B cell (primary cell): ENCODE measurements around the gene PRSS23. TPM values are rescaled to one million over a fixed set of nuclear protein-coding genes. Genes with fewer than 3 reads are reported as not detected.

Experiments
- ATAC-seq: fragments of 200-7000 bp; cut with Tn5 transposase; one replicate; pipeline ENCODE4 v1.10.0; 2021; ENCODE audit warnings: low read depth, mild to moderate bottlenecking, moderate number of reproducible peaks, moderate library complexity
- CTCF ChIA-PET: fragments of 350-600 bp; sonication (Branson Sonifier 250); formaldehyde crosslinking; loops from one replicate; lab custom pipeline; 2021; ENCODE audit warnings: antibody characterized with exemption, inconsistent platforms; lab: Charles Lee
- POLR2A ChIA-PET: fragments of 350-600 bp; sonication (Branson Sonifier 250); formaldehyde crosslinking; loops from one replicate; lab custom pipeline; 2021; ENCODE audit warnings: antibody characterized with exemption; lab: Charles Lee
- DNase-seq: peaks from one replicate; pipeline ENCODE4 v3.0.0; 2013
- H2AFZ ChIP-seq: 2 replicates; pipeline ENCODE4 v1.6.1; 2012; ENCODE audit warnings: mild to moderate bottlenecking, low read depth, low read length; ENCODE audit not compliant: insufficient read depth, poor library complexity, severe bottlenecking
- H3K27ac ChIP-seq, 2 donors: 1 replicate in 1 of 2; 2 replicates in 1 of 2; pipeline ENCODE4 v1.5.1; 2012 to 2013; ENCODE audit warnings: low read length in 2 of 2, mild to moderate bottlenecking in 2 of 2, moderate library complexity in 1 of 2
- H3K27me3 ChIP-seq, 4 experiments: fragments of 200-600 bp in 1 of 4; sonication (generic) in 1 of 4; replicated peaks in 1 of 4; 1 replicate in 2 of 4; 2 replicates in 2 of 4; pipeline versions ENCODE4 v1.6.1 to v1.7.0; 2013 to 2016; ENCODE audit warnings: low read length in 3 of 4, mild to moderate bottlenecking in 2 of 4, mixed read lengths in 1 of 4, moderate library complexity in 1 of 4; ENCODE audit not compliant: insufficient read depth in 4 of 4, control insufficient read depth in 3 of 4; ENCODE audit errors: control extremely low read depth in 1 of 4
- H3K36me3 ChIP-seq, 2 experiments: replicated peaks in 1 of 2; 1 replicate in 1 of 2; 2 replicates in 1 of 2; pipeline versions ENCODE4 v1.6.1 to v1.7.1; 2013; ENCODE audit warnings: low read length in 1 of 2; ENCODE audit not compliant: insufficient read depth in 2 of 2, control insufficient read depth in 1 of 2; ENCODE audit errors: control extremely low read depth in 1 of 2, extremely low read depth in 1 of 2
- H3K4me1 ChIP-seq, 2 donors: fragments of 200-600 bp in 1 of 2; sonication (generic) in 1 of 2; 1 replicate in 1 of 2; 2 replicates in 1 of 2; pipeline versions ENCODE4 v1.5.1 to v1.6.1; 2013 to 2017; ENCODE audit warnings: low read length in 2 of 2; ENCODE audit not compliant: control insufficient read depth in 2 of 2, insufficient read depth in 2 of 2
- H3K4me2 ChIP-seq: replicated peaks from 2 replicates; pipeline ENCODE3; 2012; ENCODE audit warnings: mild to moderate bottlenecking, low read depth, low read length; ENCODE audit not compliant: poor library complexity, severe bottlenecking
- H3K4me3 ChIP-seq, 5 experiments: fragments of 200-600 bp in 1 of 5; sonication (generic) in 1 of 5; 1 replicate in 3 of 5; 2 replicates in 2 of 5; pipeline versions ENCODE4 v1.5.1 to v1.7.0; 2011 to 2016; ENCODE audit warnings: low read length in 4 of 5, mild to moderate bottlenecking in 4 of 5, low read depth in 2 of 5, control low read depth in 1 of 5, moderate library complexity in 1 of 5; ENCODE audit not compliant: insufficient read depth in 1 of 5; ENCODE audit errors: control extremely low read depth in 1 of 5, extremely low read depth in 1 of 5
- H3K79me2 ChIP-seq: fragments of 200-600 bp; sonication (generic); one replicate; pipeline ENCODE4 v1.6.0; 2016; ENCODE audit warnings: low read length; ENCODE audit not compliant: control insufficient read depth, insufficient read depth
- H3K9ac ChIP-seq: fragments of 200-600 bp; sonication (generic); 2 replicates; pipeline ENCODE4 v1.6.1; 2017; ENCODE audit warnings: mild to moderate bottlenecking, low read length, moderate library complexity
- H3K9me3 ChIP-seq, 3 donors: one replicate each; pipeline versions ENCODE4 v1.6.1 to v1.7.1; 2013; ENCODE audit warnings: low read length in 2 of 3; ENCODE audit not compliant: control insufficient read depth in 2 of 3, insufficient read depth in 1 of 3; ENCODE audit errors: control extremely low read depth in 1 of 3
- H4K20me1 ChIP-seq: 2 replicates; pipeline ENCODE4 v1.6.0; 2012; ENCODE audit warnings: mild to moderate bottlenecking, low read length; ENCODE audit not compliant: insufficient read depth, control insufficient read depth, poor library complexity, severe bottlenecking
- H3K27ac Mint-ChIP-seq: one replicate; pipeline ENCODE4 v1.8.0; 2021; ENCODE audit warnings: mixed read lengths
- H3K27me3 Mint-ChIP-seq: one replicate; pipeline ENCODE4 v1.8.0; 2021; ENCODE audit warnings: mixed read lengths
- H3K4me1 Mint-ChIP-seq: one replicate; pipeline ENCODE4 v1.8.0; 2021; ENCODE audit warnings: mixed read lengths
- H3K4me3 Mint-ChIP-seq: one replicate; pipeline ENCODE4 v1.8.0; 2021; ENCODE audit warnings: mixed read lengths
- H3K9me3 Mint-ChIP-seq: one replicate; pipeline ENCODE4 v1.8.0; 2022; ENCODE audit warnings: mixed read lengths; ENCODE audit not compliant: insufficient read depth
- EZH2 ChIP-seq: IDR thresholded peaks from 2 replicates; pipeline ENCODE4 v1.6.1; 2012; ENCODE audit warnings: borderline replicate concordance, low read depth, mild to moderate bottlenecking, moderate library complexity, low read length; ENCODE audit not compliant: insufficient read depth, poor library complexity, severe bottlenecking
- WGBS: methylation state at CpG from one replicate; pipeline ENCODE4 v1.1.5; 2013; ENCODE audit warnings: missing lambda C conversion rate; ENCODE audit not compliant: insufficient coverage; 5-methylcytosine and 5-hydroxymethylcytosine counted together
- intact Hi-C: fragments of 100-400 bp; cut with micrococcal nuclease; formaldehyde crosslinking; loops from one replicate; pipeline ENCODE4 v1.10.0; 2022
- polyA plus RNA-seq: library from polyadenylated mRNA; depleted of rRNA; stranded (reverse); fragments of >200 nt; gene quantifications from 2 replicates; pipeline ENCODE4 v1.2.3, GENCODE V29; 2012
- total RNA-seq, 2 donors: library from RNA; stranded (reverse); fragments of 120-200 nt in 1 of 2; gene quantifications; 1 replicate in 1 of 2; 2 replicates in 1 of 2; pipeline versions ENCODE4 v1.2.3 to v1.2.4, GENCODE V29; 2013 to 2022
- TF ChIP-seq, protein P1 (sequence below): fragments of 200-600 bp; IDR thresholded peaks from one replicate; pipeline ENCODE4 v1.8.0; 2022; ENCODE audit warnings: antibody characterized with exemption, mild to moderate bottlenecking

PRSS23 gene
- total and polyA plus RNA-seq, 2 donors (not counting 1 experiment from before 2014, with no cell fraction given): 0.03 TPM; not detected in 1

DNA sequence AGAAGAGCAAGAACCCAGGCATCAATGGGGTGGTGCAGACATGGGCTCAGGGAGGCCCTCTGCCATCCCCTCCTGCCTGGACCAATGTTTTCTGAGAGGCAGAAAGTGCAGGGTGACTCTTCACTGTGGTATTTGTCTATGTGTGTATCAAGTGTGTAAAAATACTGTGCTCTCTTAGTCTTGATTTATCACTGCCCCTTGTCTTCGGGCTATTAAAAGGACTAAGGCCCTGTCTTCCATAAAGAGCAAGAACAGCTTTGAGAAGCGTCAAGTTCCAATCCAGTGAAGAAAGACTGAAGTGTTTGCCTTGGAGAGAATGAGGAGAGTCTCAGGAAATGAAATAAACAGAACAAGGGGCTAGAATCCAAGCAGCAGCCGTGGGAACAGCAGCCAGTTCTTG, 14.4 kb downstream of the PRSS23 start:
- Histone ChIP-seq H3K36me3 (no peaks in the 10 kb centered on the region), H3K27me3 (peaks cover 0 to 4% (median 2%) of the 10 kb centered on the region in 4 experiments), H3K79me2 (no peaks in the 10 kb centered on the region), H3K4me3 (no peak overlapping the region), H3K4me1 (no peaks in the 10 kb centered on the region), H4K20me1 (no peaks in the 10 kb centered on the region), H3K9me3 (no peaks in the 10 kb centered on the region), H2AFZ (no peak overlapping the region), H3K9ac (no peak overlapping the region), H3K27ac (no peak overlapping the region), H3K4me2 (no peak overlapping the region)
- Mint-ChIP-seq H3K4me1 (no peaks in the 10 kb centered on the region), H3K9me3 (no peaks in the 10 kb centered on the region), H3K27ac (no peak overlapping the region), H3K27me3 (peaks cover 16% of the 10 kb centered on the region), H3K4me3 (no peak overlapping the region)
- no peak for DNase-seq
- ChIA-PET POLR2A (no interaction called here), CTCF (interaction anchor here (1.1 to 1.2 kb wide), 2 partner anchors 21 to 358 kb away, joined by 3 to 4 read pairs; no protein-coding TSS in a partner anchor)
- ATAC-seq: no peak
- TF ChIP-seq, protein P1, sequence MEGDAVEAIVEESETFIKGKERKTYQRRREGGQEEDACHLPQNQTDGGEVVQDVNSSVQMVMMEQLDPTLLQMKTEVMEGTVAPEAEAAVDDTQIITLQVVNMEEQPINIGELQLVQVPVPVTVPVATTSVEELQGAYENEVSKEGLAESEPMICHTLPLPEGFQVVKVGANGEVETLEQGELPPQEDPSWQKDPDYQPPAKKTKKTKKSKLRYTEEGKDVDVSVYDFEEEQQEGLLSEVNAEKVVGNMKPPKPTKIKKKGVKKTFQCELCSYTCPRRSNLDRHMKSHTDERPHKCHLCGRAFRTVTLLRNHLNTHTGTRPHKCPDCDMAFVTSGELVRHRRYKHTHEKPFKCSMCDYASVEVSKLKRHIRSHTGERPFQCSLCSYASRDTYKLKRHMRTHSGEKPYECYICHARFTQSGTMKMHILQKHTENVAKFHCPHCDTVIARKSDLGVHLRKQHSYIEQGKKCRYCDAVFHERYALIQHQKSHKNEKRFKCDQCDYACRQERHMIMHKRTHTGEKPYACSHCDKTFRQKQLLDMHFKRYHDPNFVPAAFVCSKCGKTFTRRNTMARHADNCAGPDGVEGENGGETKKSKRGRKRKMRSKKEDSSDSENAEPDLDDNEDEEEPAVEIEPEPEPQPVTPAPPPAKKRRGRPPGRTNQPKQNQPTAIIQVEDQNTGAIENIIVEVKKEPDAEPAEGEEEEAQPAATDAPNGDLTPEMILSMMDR: no peak
- TF ChIP-seq EZH2: no peak
- 80% methylated on average over 3 of the region's 3 CpGs for WGBS
- intact Hi-C loops: no loop called here

DNA sequence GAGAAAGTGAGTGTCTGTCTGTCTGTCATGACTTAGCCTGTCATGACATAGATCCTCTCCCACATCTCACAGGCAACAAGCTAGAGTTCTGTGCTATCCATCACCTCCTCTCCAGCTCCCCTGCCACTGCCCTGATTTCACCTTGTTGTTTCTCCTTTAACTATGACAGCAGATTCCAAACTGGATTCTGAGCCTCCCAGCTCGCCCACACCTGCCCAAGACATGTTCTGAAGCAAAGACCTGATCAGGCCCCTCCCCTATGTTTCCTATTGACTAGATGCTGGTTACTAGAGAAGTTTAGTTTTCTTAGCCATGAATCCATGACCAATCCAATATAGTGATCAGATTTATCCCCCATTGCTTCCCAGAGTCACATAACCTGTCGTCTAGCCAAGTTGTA, 15.4 kb downstream of the PRSS23 start:
- no peaks in the 10 kb centered on the region for H3K9me3 ChIP-seq
- no peak overlapping the region for H3K9ac ChIP-seq
- DNase-seq: no peak
- Mint-ChIP-seq H3K4me3 (no peak overlapping the region), H3K9me3 (no peaks in the 10 kb centered on the region), H3K27me3 (peaks cover 16% of the 10 kb centered on the region), H3K4me1 (no peaks in the 10 kb centered on the region), H3K27ac (no peak overlapping the region)
- ChIA-PET CTCF (interaction anchor here (0.6 to 1.4 kb wide), 5 partner anchors 11 to 961 kb away, joined by 3 to 4 read pairs (median 3); partner anchors contain the start of gene CCDC83), POLR2A (no interaction called here)
- no peaks in the 10 kb centered on the region for H3K36me3 ChIP-seq
- no peaks in the 10 kb centered on the region for H3K79me2 ChIP-seq
- H3K27ac ChIP-seq: no peak overlapping the region
- H3K4me1 ChIP-seq: no peaks in the 10 kb centered on the region
- ATAC-seq: no peak
- TF ChIP-seq, protein P1: no peak
- no peak for TF ChIP-seq EZH2
- intact Hi-C loops: no loop called here
- H2AFZ ChIP-seq: no peak overlapping the region
- no peaks in the 10 kb centered on the region for H4K20me1 ChIP-seq
- 93% methylated on average over 1 of the region's 2 CpGs for WGBS
- H3K4me3 ChIP-seq: no peak overlapping the region
- H3K27me3 ChIP-seq: peaks cover 0 to 4% (median 2%) of the 10 kb centered on the region in 4 experiments
- no peak overlapping the region for H3K4me2 ChIP-seq
